A673 (cell line): Measurements from ENCODE around the gene SMARCAL1. TPM values are rescaled to one million over a fixed set of nuclear protein-coding genes. Genes with fewer than 3 reads are reported as not detected.

Source experiments
- BruUV-seq: library from RNA; stranded (reverse); fragments of 400-500 nt; replicated peaks from 2 replicates; lab custom pipeline; 2021; lab: Mats Ljungman, UMichigan
- CTCF ChIA-PET: fragments of 300-600 bp; sonication (Branson Sonifier 250); formaldehyde crosslinking; loops from one replicate; lab custom pipeline; 2022; ENCODE audit warnings: antibody characterized with exemption; lab: Charles Lee
- POLR2A ChIA-PET: fragments of 300-600 bp; sonication (Branson Sonifier 250); formaldehyde crosslinking; loops from one replicate; lab custom pipeline; 2022; ENCODE audit warnings: antibody characterized with exemption; ENCODE audit not compliant: low non-redundant PET; lab: Charles Lee
- DNase-seq: peaks from one replicate; pipeline ENCODE4 v3.0.0-alpha.2; 2015; ENCODE audit warnings: low spot score
- H3K27ac ChIP-seq: fragments of 200-600 bp; sonication (generic); 2 replicates; pipeline ENCODE4 v1.5.1; 2016; ENCODE audit warnings: mixed run types, low read depth, mild to moderate bottlenecking, mixed read lengths, antibody characterized with exemption, low read length; ENCODE audit not compliant: poor library complexity, severe bottlenecking
- H3K27me3 ChIP-seq: fragments of 200-600 bp; sonication (generic); replicated peaks from 2 replicates; pipeline ENCODE4 v1.6.1; 2017; ENCODE audit warnings: mixed run types, low read depth, mild to moderate bottlenecking, mixed read lengths, antibody characterized with exemption, low read length; ENCODE audit not compliant: insufficient read depth, poor library complexity
- H3K36me3 ChIP-seq: fragments of 200-600 bp; sonication (generic); 2 replicates; pipeline ENCODE4 v1.6.1; 2016; ENCODE audit warnings: mixed run types, mild to moderate bottlenecking, mixed read lengths, antibody characterized with exemption, low read length; ENCODE audit not compliant: insufficient read depth, poor library complexity, severe bottlenecking
- H3K4me1 ChIP-seq: fragments of 200-600 bp; sonication (generic); 2 replicates; pipeline ENCODE4 v1.6.1; 2017; ENCODE audit warnings: mixed run types, mild to moderate bottlenecking, mixed read lengths, antibody characterized with exemption, low read length; ENCODE audit not compliant: insufficient read depth, poor library complexity, severe bottlenecking
- H3K4me3 ChIP-seq: fragments of 200-600 bp; sonication (generic); 2 replicates; pipeline ENCODE4 v1.5.1; 2016; ENCODE audit warnings: low read depth, mixed run types, mild to moderate bottlenecking, mixed read lengths, low read length; ENCODE audit not compliant: poor library complexity, severe bottlenecking
- H3K9me3 ChIP-seq: fragments of 200-600 bp; sonication (generic); 2 replicates; pipeline ENCODE4 v1.6.1; 2016; ENCODE audit warnings: mixed run types, low read depth, mild to moderate bottlenecking, mixed read lengths, antibody characterized with exemption, low read length; ENCODE audit not compliant: poor library complexity, severe bottlenecking
- CTCF ChIP-seq: fragments of 300-800, 200-600 bp; sonication (generic); conservative IDR thresholded peaks from 2 replicates; pipeline ENCODE4 v1.5.1; 2017; ENCODE audit warnings: low read depth, mild to moderate bottlenecking, antibody characterized with exemption, low read length, moderate library complexity, mixed read lengths
- EZH2 ChIP-seq: fragments of 200-600 bp; sonication (generic); IDR thresholded peaks from 2 replicates; pipeline ENCODE4 v1.6.1; 2017; ENCODE audit warnings: borderline replicate concordance, low read depth, mild to moderate bottlenecking, mixed read lengths, antibody characterized with exemption, low read length; ENCODE audit not compliant: poor library complexity, severe bottlenecking
- intact Hi-C: fragments of 100-400 bp; cut with micrococcal nuclease; formaldehyde crosslinking; loops from one replicate; pipeline ENCODE4 v1.10.0; 2022; ENCODE audit not compliant: unreplicated experiment
- total RNA-seq: library from RNA; stranded (reverse); gene quantifications from 2 replicates; pipeline ENCODE4 v1.2.3, GENCODE V29; 2021

SMARCAL1 gene
- total RNA-seq, 1 experiment from 2014 or later: 20.7 TPM

GRCh38 chr2:216463148-216463547 is 50.9 kb downstream of the SMARCAL1 start:
- no peaks in the 10 kb centered on the region for H3K9me3 ChIP-seq
- intact Hi-C loops: no loop called here
- H3K36me3 ChIP-seq: no peaks in the 10 kb centered on the region
- TF ChIP-seq CTCF (no peak), EZH2 (no peak)
- BruUV-seq: no TSS peak
- POLR2A ChIA-PET: no interaction called here
- H3K27me3 ChIP-seq: no peaks in the 10 kb centered on the region
- CTCF ChIA-PET: no interaction called here
- no peak overlapping the region for H3K4me3 ChIP-seq
- no peaks in the 10 kb centered on the region for H3K4me1 ChIP-seq
- H3K27ac ChIP-seq: no peak overlapping the region
- DNase-seq: no peak

- Histone ChIP-seq H3K4me1 (no peaks in the 10 kb centered on the region), H3K27me3 (no peaks in the 10 kb centered on the region), H3K27ac (no peak overlapping the region), H3K9me3 (no peaks in the 10 kb centered on the region), H3K4me3 (no peak overlapping the region), H3K36me3 (no peaks in the 10 kb centered on the region)
- TF ChIP-seq EZH2 (no peak), CTCF (no peak)
- BruUV-seq: no TSS peak
- intact Hi-C loops: no loop called here
- POLR2A ChIA-PET: no interaction called here
- no peak for DNase-seq
- CTCF ChIA-PET: no interaction called here
Measured at GRCh38 chr2:216464104-216464720, 51.9 kb downstream of the SMARCAL1 start.

GRCh38 chr2:216465579-216466195 is 53.4 kb downstream of the SMARCAL1 start:
- Histone ChIP-seq H3K9me3 (no peaks in the 10 kb centered on the region), H3K4me3 (no peak overlapping the region), H3K27ac (no peak overlapping the region), H3K36me3 (no peaks in the 10 kb centered on the region), H3K27me3 (no peaks in the 10 kb centered on the region), H3K4me1 (no peaks in the 10 kb centered on the region)
- ChIA-PET POLR2A (no interaction called here), CTCF (no interaction called here)
- intact Hi-C loops: no loop called here
- DNase-seq: no peak
- TF ChIP-seq CTCF (no peak), EZH2 (no peak)
- no TSS peak for BruUV-seq
